ENCODE measurements around the gene DTX2. TPM values are rescaled to one million over a fixed set of nuclear protein-coding genes. Genes with fewer than 3 reads are reported as not detected.
"Not testable (repeated sequence)": the region's sequence is repeated elsewhere in the genome, so short reads cannot be mapped to it uniquely, and the experiment has no call there.

The DTX2 gene
- total RNA-seq, 3 donors from 2014 or later: 52.3 to 91.6 (median 83.7) TPM

- Histone ChIP-seq H3K9me3 (no peaks in the 10 kb centered on the region), H3K4me3 (no peak overlapping the region), H3K4me1 (ENCODE audit: low read depth) (no peaks in the 10 kb centered on the region), H3K36me3 (ENCODE audit: low read depth) (no peaks in the 10 kb centered on the region)
- intact Hi-C loops (cut with DNase I, micrococcal nuclease): no loop called here
- ATAC-seq (no peak), DNase-seq (no peak)
- TF ChIP-seq, protein P1, sequence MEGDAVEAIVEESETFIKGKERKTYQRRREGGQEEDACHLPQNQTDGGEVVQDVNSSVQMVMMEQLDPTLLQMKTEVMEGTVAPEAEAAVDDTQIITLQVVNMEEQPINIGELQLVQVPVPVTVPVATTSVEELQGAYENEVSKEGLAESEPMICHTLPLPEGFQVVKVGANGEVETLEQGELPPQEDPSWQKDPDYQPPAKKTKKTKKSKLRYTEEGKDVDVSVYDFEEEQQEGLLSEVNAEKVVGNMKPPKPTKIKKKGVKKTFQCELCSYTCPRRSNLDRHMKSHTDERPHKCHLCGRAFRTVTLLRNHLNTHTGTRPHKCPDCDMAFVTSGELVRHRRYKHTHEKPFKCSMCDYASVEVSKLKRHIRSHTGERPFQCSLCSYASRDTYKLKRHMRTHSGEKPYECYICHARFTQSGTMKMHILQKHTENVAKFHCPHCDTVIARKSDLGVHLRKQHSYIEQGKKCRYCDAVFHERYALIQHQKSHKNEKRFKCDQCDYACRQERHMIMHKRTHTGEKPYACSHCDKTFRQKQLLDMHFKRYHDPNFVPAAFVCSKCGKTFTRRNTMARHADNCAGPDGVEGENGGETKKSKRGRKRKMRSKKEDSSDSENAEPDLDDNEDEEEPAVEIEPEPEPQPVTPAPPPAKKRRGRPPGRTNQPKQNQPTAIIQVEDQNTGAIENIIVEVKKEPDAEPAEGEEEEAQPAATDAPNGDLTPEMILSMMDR (IDR thresholded peaks at IDR 0.05): no peak
Measured at GRCh38 chr7:76425156-76425555, 36.4 kb upstream of the DTX2 start.

GRCh38 chr7:76425558-76425957 lies 36.0 kb upstream of the DTX2 start:
- intact Hi-C loops (cut with DNase I, micrococcal nuclease); ATAC-seq; H3K9me3 ChIP-seq; DNase-seq; H3K36me3 ChIP-seq (ENCODE audit: low read depth); H3K4me1 ChIP-seq (ENCODE audit: low read depth); H3K4me3 ChIP-seq: not testable (repeated sequence)

- Histone ChIP-seq H3K36me3 (ENCODE audit: low read depth) (no peaks in the 10 kb centered on the region), H3K4me1 (ENCODE audit: low read depth) (no peaks in the 10 kb centered on the region), H3K9me3 (no peaks in the 10 kb centered on the region), H3K4me3 (no peak overlapping the region)
- TF ChIP-seq, protein P1 (IDR thresholded peaks at IDR 0.05): no peak
- intact Hi-C loops (cut with DNase I, micrococcal nuclease): no loop called here
- DNase-seq: no peak
- ATAC-seq: no peak
Measured at GRCh38 chr7:76426246-76426645, 35.3 kb upstream of the DTX2 start.

- no peak for DNase-seq
- ATAC-seq: no peak
Measured at GRCh38 chr7:76427635-76428034, 33.9 kb upstream of the DTX2 start.

GRCh38 chr7:76428149-76428823 lies 33.2 kb upstream of the DTX2 start:
- no peaks in the 10 kb centered on the region for H3K9me3 ChIP-seq
- ATAC-seq (no peak), DNase-seq (no peak)
- TF ChIP-seq, protein P1 (IDR thresholded peaks at IDR 0.05): no peak
- H3K4me1 ChIP-seq (ENCODE audit: low read depth): no peaks in the 10 kb centered on the region
- no peaks in the 10 kb centered on the region for H3K36me3 ChIP-seq (ENCODE audit: low read depth)
- no peak overlapping the region for H3K4me3 ChIP-seq
- intact Hi-C loops (cut with DNase I, micrococcal nuclease): no loop called here

More at GRCh38 chr7:76427635-76428034, 33.9 kb upstream of the DTX2 start:
- H3K36me3 ChIP-seq (ENCODE audit: low read depth): no peaks in the 10 kb centered on the region
- intact Hi-C loops (cut with DNase I, micrococcal nuclease): no loop called here
- TF ChIP-seq, protein P1 (IDR thresholded peaks at IDR 0.05): no peak
- H3K4me3 ChIP-seq: no peak overlapping the region
- no peaks in the 10 kb centered on the region for H3K9me3 ChIP-seq
- no peaks in the 10 kb centered on the region for H3K4me1 ChIP-seq (ENCODE audit: low read depth)

DNA sequence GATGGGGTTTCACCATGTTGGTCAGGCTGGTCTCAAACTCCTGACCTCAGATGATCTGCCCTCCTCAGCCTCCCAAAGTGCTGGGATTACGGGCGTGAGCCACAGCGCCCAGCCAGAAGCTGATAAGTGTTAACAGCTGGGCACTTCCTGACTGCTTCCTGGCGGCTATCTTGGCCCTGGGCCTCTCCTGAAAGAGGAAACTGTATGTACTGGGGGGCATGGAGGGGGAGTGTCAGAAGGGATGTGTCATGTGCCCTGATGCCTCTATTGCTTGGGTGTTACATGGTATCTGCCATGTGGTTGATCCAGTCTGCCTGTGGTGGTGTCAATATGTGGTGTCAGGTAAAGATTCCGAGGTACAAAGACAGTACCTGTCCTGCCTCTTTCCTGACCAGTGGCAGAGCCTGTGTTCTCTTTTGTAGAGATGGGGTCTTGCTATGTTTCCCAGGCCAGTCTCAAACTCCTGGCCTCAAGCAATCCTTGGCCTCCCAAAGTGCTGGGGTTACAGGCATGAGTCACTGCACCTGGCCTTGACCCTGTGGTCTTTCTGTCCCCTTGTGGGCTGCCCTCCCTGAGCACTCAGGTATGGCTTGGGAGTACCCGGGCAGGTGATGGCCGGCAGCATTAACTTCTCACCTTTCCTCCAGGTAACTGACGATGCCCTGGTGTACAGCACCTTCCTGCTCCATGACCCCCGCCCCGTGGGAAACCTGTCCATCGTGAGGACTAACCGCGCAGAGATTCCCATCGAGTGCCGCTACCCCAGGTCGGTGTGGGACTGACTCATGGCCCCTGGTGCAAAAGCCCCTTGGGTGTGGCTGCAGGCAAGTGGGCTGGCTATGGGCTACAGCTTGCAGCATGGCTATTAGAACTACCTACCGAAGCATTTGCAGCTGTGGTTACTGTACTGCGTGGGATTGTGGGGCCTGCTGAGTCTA lies 32.4 kb upstream of the DTX2 start:
- no peaks in the 10 kb centered on the region for H3K36me3 ChIP-seq (ENCODE audit: low read depth)
- no peaks in the 10 kb centered on the region for H3K4me1 ChIP-seq (ENCODE audit: low read depth)
- no peaks in the 10 kb centered on the region for H3K9me3 ChIP-seq
- no peak for DNase-seq
- TF ChIP-seq, protein P1 (IDR thresholded peaks at IDR 0.05): no peak
- H3K4me3 ChIP-seq: no peak overlapping the region
- intact Hi-C loops (cut with DNase I, micrococcal nuclease): no loop called here
- ATAC-seq: peak; percentile 32
